AG08395 (cell line): Measurements from ENCODE around the gene FHIT.

Experiments
- DNase-seq: peaks from one replicate; pipeline ENCODE4 v3.0.0; 2012; ENCODE audit warnings: mixed read lengths, low spot score

FHIT gene

GRCh38 chr3:59710554-59710953 is 1540.7 kb downstream of the FHIT start:
- no peak for DNase-seq

DNA sequence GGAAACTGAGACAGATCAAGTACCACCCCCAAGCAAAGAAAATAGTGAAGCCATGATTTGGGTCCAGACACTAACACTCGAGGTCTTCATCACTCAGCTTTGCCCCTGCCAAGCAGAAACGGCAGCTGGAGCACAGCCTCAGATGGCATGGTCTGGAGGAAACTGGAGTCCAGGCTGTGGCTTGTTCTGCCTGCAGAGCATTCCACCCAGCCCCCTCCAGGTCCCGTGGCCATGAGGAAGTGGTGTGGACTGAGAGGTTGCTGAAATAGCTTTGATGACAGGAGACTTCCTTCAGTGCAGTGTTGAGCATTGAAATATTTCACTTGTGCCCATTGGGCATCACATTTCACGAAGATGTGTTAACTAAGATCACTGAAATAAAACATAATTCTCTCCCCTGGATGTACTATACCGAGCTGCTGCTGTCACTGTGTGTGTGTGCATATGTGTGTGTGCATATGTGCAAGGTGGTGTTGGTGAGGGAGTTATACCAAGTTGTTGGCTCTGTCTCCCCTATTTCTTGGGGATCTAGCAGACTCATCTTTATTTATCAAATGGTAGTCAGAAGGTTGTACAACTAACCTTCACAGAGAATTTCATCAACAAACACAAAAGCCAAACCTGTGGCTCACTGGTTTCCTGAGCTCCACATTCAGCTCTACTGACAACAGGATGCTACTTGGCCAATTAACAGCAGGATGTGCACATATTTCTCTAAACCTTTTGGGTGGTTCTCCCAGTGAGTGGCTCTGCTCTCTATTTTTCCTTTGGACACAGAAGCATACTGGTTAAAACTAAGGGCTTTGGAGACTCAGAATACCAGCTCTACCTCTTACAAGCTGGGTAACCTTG is 1541.3 kb downstream of the FHIT start:
- DNase-seq = no peak

- no peak for DNase-seq
Observed at GRCh38 chr3:59708202-59708601, 1543.0 kb downstream of the FHIT start.

DNA sequence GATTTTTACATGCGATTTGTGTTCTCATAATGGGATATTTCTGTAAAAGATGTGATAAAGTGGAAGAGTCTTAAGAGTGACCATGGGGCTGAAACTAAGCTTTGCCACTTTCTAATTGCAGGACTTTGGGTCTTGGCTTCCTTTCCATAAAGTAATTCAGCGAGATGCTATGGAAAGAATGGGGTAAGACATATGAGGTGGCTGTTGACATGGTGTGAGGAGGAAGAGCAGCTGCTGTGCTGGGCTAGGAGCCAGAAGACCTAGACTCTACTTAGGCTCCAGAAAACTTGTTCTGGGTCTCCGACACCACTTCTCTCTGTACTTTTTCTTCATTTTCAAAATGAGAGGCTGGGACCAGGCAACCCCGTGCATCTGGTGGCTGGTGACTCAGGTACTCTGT is 1547.0 kb downstream of the FHIT start:
- no peak for DNase-seq

DNA sequence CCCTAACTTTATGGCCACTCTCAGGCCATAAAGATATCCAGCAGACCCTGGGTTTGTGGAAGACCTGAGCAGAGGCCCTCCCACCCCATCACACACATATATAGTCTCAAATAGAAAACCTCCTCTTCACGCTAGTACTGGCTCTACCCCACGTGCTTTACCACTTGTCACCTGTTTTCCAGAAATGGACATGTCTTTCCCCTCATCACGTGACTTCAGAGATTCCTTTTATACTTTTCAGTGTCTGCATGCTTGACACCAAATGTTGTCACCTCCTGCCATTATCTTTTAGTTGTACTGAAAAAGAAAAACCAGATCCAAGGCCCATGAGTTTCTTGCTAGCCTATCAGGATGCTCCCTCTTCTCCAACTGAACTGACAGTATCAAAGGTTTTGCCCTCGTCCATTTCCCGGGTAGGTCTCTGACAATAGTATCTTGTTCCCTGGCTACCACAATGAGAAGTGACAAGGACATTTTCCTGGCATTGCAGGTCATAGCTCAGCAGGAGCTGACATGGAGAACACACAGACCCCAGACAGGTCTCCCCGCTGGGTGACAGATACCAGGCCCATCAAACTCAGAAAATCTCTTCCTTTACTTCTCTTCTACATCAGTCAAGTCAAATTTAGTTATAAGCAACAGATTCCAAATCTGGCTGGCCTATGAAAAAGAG is 1551.5 kb downstream of the FHIT start:
- DNase-seq = no peak
